ENCODE measurements around the gene AQP10. TPM values are rescaled to one million over a fixed set of nuclear protein-coding genes. Genes with fewer than 3 reads are reported as not detected.
"Not testable (repeated sequence)": the region's sequence is repeated elsewhere in the genome, so short reads cannot be mapped to it uniquely, and the experiment has no call there.

Gene AQP10
- total RNA-seq, 4 donors from 2014 or later, result not detected

DNA sequence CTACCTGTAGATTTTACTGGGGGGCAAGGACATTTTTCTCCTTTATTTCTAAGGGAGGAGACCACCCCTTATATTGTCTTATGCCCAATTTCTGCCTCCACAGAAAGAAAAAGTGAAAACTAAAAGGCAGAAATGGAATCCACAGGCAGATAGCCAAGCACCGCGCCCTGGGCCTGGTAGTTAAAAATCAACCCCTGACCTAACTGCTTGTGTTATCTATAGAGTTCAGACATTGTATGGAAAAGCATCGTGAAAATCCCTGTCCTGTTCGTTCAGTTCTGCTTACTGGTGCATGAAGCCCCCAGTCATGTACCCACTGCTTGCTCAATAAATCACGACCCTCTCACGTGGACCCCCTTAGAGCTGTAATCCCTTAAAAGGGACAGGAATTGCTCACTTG lies 50.5 kb downstream of the AQP10 start:
- H3K27me3 ChIP-seq, result no peaks in the 10 kb centered on the region
- DNase-seq (ENCODE audit: extremely low spot score), result no peak
- intact Hi-C loops (cut with DNase I), result no loop called here
- no peak overlapping the region for H3K27ac ChIP-seq (replicated peaks in 1 of 4)
- TF ChIP-seq POLR2A (IDR thresholded peaks at IDR 0.05; ENCODE audit: low read depth) (no peak), EP300 (IDR thresholded peaks at IDR 0.05) (no peak), POLR2AphosphoS5 (IDR thresholded peaks at IDR 0.05) (no peak)
- TF ChIP-seq, protein P1, sequence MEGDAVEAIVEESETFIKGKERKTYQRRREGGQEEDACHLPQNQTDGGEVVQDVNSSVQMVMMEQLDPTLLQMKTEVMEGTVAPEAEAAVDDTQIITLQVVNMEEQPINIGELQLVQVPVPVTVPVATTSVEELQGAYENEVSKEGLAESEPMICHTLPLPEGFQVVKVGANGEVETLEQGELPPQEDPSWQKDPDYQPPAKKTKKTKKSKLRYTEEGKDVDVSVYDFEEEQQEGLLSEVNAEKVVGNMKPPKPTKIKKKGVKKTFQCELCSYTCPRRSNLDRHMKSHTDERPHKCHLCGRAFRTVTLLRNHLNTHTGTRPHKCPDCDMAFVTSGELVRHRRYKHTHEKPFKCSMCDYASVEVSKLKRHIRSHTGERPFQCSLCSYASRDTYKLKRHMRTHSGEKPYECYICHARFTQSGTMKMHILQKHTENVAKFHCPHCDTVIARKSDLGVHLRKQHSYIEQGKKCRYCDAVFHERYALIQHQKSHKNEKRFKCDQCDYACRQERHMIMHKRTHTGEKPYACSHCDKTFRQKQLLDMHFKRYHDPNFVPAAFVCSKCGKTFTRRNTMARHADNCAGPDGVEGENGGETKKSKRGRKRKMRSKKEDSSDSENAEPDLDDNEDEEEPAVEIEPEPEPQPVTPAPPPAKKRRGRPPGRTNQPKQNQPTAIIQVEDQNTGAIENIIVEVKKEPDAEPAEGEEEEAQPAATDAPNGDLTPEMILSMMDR (IDR thresholded peaks at IDR 0.05), result no peak
- no peaks in the 10 kb centered on the region for H3K36me3 ChIP-seq
- no peaks in the 10 kb centered on the region for H3K4me1 ChIP-seq
- H3K4me3 ChIP-seq, result no peak overlapping the region
- 91% methylated on average over 5 of the region's 6 CpGs for WGBS
- no peaks in the 10 kb centered on the region for H3K9me3 ChIP-seq

DNA sequence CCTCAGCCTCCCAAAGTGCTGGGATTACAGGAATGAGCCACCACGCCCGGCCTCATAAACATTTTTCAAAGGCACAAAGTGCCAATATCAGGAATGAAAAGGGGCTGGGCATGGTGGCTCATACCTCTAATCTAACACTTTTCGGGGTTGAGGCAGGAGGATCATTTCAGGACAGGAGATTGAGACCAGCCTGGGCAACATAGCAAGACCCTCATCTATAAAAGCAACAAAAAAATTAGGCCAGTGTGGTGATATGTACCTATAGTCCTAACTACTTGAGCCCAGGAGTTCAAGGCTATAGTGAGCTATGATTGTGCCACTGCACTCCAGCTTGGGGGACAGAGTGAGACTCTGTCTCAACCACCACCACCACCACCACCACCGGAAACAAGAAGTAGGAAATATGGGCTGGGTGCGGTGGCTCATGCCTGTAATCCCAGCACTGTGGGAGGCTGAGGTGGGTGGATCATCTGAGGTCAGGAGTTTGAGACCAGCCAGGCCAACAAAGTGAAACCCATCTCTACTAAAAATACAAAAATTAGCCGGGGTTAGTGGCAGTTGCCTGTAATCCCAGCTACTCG lies 53.0 kb downstream of the AQP10 start:
- WGBS, result 89% methylated on average over 7 of the region's 7 CpGs
- H3K27me3 ChIP-seq; H3K4me1 ChIP-seq; intact Hi-C loops (cut with DNase I); H3K9me3 ChIP-seq; H3K27ac ChIP-seq (replicated peaks in 1 of 4); DNase-seq (ENCODE audit: extremely low spot score); H3K36me3 ChIP-seq; H3K4me3 ChIP-seq: not testable (repeated sequence)

Small RNAs within 50 kb of the gene (small RNA-seq; reads per million reads assigned to genes)
- gene RF00273 (0 to 0.08 (median 0) reads per million in 3 donors), gene RNU6-121P (0 reads per million in 3 donors), gene RNU6-239P (0 reads per million in 3 donors), gene RNU7-57P (0 reads per million in 3 donors)

Other genes starting within 250 kb of the AQP10 start
- gene NUP210L, start 166.0 kb upstream of the AQP10 start, total RNA-seq, result not detected
- 100 to 1,000 TPM in 3 of 4 donors, 10 to 100 TPM in 1; 75.6 to 205 (median 131) TPM for gene TPM3, start 129.0 kb upstream of the AQP10 start, total RNA-seq
- gene CFAP141, start 114.8 kb upstream of the AQP10 start, total RNA-seq, result not detected
- 10 to 100 TPM; 53.6 to 79.7 (median 63.4) TPM for gene UBAP2L, start 100.1 kb upstream of the AQP10 start, total RNA-seq
- 100 to 1,000 TPM in 2 of 4 donors, 10 to 100 TPM in 2; 71.0 to 127 (median 104) TPM for gene HAX1, start 48.5 kb upstream of the AQP10 start, total RNA-seq
- gene ATP8B2, start 4.4 kb downstream of the AQP10 start, total RNA-seq, result 100 to 1,000 TPM; 108 to 178 (median 128) TPM
- gene IL6R, start 84.2 kb downstream of the AQP10 start, total RNA-seq, result 10 to 100 TPM; 44.4 to 61.1 (median 54.9) TPM
- 1 to 10 TPM; 2.3 to 5.0 (median 4.3) TPM for gene TDRD10, start 181.1 kb downstream of the AQP10 start, total RNA-seq
- 10 to 100 TPM; 12.5 to 17.0 (median 12.6) TPM for gene SHE, start 181.3 kb downstream of the AQP10 start, total RNA-seq
- 10 to 100 TPM; 23.7 to 41.3 (median 31.3) TPM for gene UBE2Q1, start 237.6 kb downstream of the AQP10 start, total RNA-seq
- under 1 TPM; under 0.01 to 0.65 (median 0.19) TPM for gene CHRNB2, start 246.7 kb downstream of the AQP10 start, total RNA-seq

Measured in esophagus muscularis mucosa (tissue), 4 donors.